ENCODE data around the gene RAD51B.

The RAD51B gene

DNA sequence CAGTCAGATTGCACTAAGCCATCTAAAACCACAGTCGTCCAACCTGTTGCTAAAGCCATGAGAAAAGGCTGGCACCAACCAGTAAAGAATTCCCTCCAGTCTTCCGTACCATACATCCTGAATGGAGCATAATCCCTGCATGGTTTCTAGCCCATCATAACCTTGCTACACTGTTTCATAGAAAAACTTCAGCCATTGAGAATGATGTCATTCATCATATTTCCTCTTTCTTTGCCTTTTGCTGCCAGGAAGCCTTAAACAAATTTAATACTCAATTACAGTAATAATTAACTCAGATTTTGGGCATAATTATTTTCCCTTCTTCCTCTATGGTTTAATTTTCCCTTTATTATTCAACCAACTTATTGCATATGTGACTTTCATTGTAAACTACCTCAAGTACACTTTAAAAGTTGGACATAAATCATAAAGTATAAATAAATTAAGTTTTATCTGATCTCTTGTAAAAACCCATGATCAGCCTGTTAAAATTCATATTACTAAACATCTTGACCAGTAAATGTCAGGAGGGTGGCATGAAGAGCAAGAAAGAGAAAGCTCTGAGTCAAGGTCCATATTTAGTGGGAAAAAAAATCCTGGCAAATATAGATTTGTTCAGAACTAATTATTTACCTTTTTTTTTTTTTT is 708.6 kb downstream of the RAD51B start:
- H3K4me3 ChIP-seq (replicated peaks; ENCODE audit: low read depth, low read length): no peak overlapping the region
- TF ChIP-seq, protein P1, sequence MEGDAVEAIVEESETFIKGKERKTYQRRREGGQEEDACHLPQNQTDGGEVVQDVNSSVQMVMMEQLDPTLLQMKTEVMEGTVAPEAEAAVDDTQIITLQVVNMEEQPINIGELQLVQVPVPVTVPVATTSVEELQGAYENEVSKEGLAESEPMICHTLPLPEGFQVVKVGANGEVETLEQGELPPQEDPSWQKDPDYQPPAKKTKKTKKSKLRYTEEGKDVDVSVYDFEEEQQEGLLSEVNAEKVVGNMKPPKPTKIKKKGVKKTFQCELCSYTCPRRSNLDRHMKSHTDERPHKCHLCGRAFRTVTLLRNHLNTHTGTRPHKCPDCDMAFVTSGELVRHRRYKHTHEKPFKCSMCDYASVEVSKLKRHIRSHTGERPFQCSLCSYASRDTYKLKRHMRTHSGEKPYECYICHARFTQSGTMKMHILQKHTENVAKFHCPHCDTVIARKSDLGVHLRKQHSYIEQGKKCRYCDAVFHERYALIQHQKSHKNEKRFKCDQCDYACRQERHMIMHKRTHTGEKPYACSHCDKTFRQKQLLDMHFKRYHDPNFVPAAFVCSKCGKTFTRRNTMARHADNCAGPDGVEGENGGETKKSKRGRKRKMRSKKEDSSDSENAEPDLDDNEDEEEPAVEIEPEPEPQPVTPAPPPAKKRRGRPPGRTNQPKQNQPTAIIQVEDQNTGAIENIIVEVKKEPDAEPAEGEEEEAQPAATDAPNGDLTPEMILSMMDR (IDR thresholded peaks at IDR 0.05; ENCODE audit: low read length, missing control alignments): no peak
- DNase-seq (ENCODE audit: low read depth): no peak

DNA sequence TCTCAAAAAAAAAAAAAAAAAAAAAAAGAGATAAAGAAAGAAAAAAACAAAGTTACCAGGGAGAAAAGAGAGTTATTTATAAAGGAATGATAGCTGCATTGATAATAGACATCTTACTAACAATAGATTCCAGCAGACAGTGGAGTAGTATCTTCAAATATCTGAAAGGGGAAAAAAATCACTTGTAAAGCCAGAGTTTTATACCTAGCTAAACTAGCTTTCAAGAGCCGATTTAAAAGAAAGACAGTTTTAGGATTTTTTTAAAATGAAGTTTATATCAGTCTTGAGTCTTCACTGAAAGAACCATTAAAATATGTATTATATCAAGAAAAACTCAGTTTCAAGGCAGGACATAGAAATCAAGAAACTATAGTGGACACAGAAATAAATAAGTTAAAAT is 710.9 kb downstream of the RAD51B start:
- TF ChIP-seq, protein P1 (IDR thresholded peaks at IDR 0.05; ENCODE audit: low read length, missing control alignments): no peak

DNA sequence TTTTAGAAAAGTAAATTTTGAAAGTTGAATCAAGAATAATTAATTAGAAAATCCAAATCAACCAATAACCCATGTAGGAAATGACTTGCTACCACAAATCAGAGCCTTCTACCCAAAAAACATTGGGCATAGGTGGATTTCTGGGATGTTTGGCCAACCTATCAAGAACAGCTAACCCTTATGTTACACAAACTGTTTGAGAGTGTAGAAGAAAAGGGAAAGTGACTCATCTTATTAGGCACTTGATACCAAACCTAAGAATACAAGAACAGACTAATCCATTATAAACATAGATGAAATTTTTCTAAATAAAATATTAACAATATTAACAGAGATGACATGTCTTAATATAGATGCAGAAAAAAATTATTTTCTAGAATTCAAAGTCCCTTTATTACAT is 712.9 kb downstream of the RAD51B start:
- TF ChIP-seq, protein P1 (IDR thresholded peaks at IDR 0.05; ENCODE audit: low read length, missing control alignments): no peak
- DNase-seq (ENCODE audit: low read depth): no peak
- no peak overlapping the region for H3K4me3 ChIP-seq (replicated peaks; ENCODE audit: low read depth, low read length)

More for the DNA sequence above, 710.9 kb downstream of the RAD51B start:
- no peak for DNase-seq (ENCODE audit: low read depth)
- no peak overlapping the region for H3K4me3 ChIP-seq (replicated peaks; ENCODE audit: low read depth, low read length)

DNA sequence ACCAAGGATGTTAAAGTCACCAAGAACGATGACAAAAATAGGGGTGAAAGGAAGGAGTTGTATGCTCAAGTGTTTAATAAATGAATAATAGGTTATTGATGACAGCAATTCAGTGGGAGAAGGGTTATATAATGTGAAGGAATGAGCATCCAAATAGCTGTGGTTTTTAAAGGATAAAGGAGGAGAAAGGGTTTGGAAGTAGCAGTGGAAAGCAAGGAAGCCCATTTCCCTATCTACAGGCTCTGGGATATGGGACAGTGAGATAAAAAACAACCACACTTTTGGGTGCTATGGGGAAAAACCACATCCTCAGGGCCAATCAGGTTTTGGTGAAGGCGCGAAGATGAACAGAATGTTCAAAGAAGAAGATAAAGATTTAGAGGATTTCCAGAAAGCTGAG is 714.7 kb downstream of the RAD51B start:
- DNase-seq (ENCODE audit: low read depth): no peak
- no peak overlapping the region for H3K4me3 ChIP-seq (replicated peaks; ENCODE audit: low read depth, low read length)
- TF ChIP-seq, protein P1 (IDR thresholded peaks at IDR 0.05; ENCODE audit: low read length, missing control alignments): no peak

DNA sequence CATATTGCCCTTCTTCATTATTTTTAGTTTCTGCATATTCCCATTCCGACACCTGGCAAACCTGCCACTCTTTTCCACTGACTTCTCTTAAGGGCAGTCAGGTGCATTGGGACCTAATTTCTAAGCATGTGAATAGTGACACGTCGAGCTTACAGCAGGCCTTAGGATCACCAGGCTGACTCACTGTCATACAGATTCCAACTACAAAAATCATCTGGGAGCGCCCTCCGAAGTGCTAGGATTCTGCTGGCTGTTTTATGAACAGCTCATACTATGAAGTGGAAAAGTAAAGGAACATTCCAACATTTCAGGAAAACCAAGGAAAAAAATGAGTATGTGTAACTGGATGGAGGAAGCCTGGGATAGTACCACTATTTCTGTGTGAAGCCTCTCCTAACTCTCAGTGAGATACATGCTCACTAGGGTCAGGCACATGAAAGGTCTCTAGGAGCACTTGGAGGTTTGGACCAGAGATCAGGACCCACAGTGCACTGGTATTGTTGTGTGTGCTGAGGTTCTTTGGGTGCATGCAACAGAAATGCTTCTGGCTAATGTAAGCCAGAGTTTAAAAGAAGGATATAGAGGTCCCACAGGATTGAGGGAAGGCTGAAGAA is 715.9 kb downstream of the RAD51B start:
- peak; percentile 69 for DNase-seq (ENCODE audit: low read depth)

DNA sequence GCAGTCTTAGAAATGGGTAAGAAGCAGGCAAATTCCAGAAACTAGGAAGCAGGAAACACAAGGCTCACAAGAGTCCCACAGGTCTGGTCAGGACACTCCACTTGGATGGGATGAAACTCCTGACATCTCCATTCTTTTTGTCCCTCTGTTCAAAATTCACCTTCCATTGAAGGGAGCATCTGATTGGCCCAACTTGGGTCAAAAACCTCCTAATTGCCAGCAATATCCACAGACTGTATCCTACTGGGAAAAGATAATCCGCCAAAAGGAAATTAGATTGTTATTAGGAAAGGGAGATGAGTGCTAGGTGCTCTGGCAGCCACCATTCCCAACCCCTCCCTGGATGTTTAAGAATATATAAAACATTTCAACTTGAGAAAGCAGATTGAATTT is 716.4 kb downstream of the RAD51B start:
- DNase-seq (ENCODE audit: low read depth): no peak
- TF ChIP-seq, protein P1 (IDR thresholded peaks at IDR 0.05; ENCODE audit: low read length, missing control alignments): no peak
- H3K4me3 ChIP-seq (replicated peaks; ENCODE audit: low read depth, low read length): no peak overlapping the region

More for the DNA sequence above, 715.9 kb downstream of the RAD51B start:
- no peak overlapping the region for H3K4me3 ChIP-seq (replicated peaks; ENCODE audit: low read depth, low read length)
- TF ChIP-seq, protein P1 (IDR thresholded peaks at IDR 0.05; ENCODE audit: low read length, missing control alignments): no peak

DNA sequence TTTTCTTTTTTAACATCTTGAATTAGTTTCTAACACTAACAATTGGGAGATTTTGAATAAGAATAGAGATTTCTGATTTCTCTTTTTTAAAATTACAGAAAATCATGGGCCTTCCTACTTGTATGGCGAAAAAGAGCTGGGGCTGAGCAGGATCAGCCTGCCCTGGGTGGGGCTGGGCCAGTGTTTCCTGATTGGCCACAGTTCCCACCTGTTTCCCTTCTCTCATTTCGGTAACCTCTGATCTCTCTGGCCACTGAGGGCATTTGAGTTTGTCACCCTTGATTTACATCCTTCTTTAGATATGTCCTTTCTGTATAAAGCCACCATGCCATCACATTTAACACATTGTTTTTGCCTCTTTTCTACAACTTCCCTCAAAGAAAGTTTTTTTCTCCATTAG is 719.1 kb downstream of the RAD51B start:
- no peak for DNase-seq (ENCODE audit: low read depth)
- TF ChIP-seq, protein P1 (IDR thresholded peaks at IDR 0.05; ENCODE audit: low read length, missing control alignments): no peak
- no peak overlapping the region for H3K4me3 ChIP-seq (replicated peaks; ENCODE audit: low read depth, low read length)
